HG02840 (cell line): ENCODE measurements around the gene SNX14.
"Not testable (repeated sequence)": the region's sequence is repeated elsewhere in the genome, so short reads cannot be mapped to it uniquely, and the experiment has no call there.

Experiments
- ATAC-seq: cut with Tn5 transposase; IDR thresholded peaks from one replicate; pipeline ENCODE4 v1.9.1; 2021; ENCODE audit warnings: mild to moderate bottlenecking, moderate library complexity, moderate number of reproducible peaks; ENCODE audit not compliant: unreplicated experiment, low FRiP score

SNX14 gene

GRCh38 chr6:85524281-85524680, 69.4 kb downstream of the SNX14 start:
- not testable (repeated sequence) for ATAC-seq

GRCh38 chr6:85516168-85516567, 77.5 kb downstream of the SNX14 start:
- ATAC-seq: no peak

GRCh38 chr6:85506441-85507093, 87.1 kb downstream of the SNX14 start:
- ATAC-seq: no peak

- no peak for ATAC-seq
These were observed 94.9 kb downstream of the SNX14 start for GRCh38 chr6:85498596-85499258.

- ATAC-seq: no peak
These were observed 96.8 kb downstream of the SNX14 start for GRCh38 chr6:85496856-85497255.

- ATAC-seq: no peak
These were observed 97.6 kb downstream of the SNX14 start for GRCh38 chr6:85496009-85496579.

GRCh38 chr6:85494547-85495536, 98.8 kb downstream of the SNX14 start:
- no peak for ATAC-seq

GRCh38 chr6:85493389-85493788, 100.3 kb downstream of the SNX14 start:
- ATAC-seq: no peak

- ATAC-seq: no peak
These were observed 103.0 kb downstream of the SNX14 start for GRCh38 chr6:85490516-85491248.

GRCh38 chr6:85484948-85485347, 108.7 kb downstream of the SNX14 start:
- ATAC-seq: no peak

- no peak for ATAC-seq
These were observed 109.8 kb downstream of the SNX14 start for GRCh38 chr6:85483846-85484245.

- ATAC-seq: peak; percentile 92
These were observed 110.6 kb downstream of the SNX14 start for GRCh38 chr6:85482905-85483700.

GRCh38 chr6:85482206-85482904, 111.3 kb downstream of the SNX14 start:
- ATAC-seq: no peak

GRCh38 chr6:85479208-85479607, 114.5 kb downstream of the SNX14 start:
- no peak for ATAC-seq

- no peak for ATAC-seq
These were observed 117.1 kb downstream of the SNX14 start for GRCh38 chr6:85476532-85476931.

GRCh38 chr6:85473748-85474147, 119.9 kb downstream of the SNX14 start:
- no peak for ATAC-seq

GRCh38 chr6:85472744-85473143, 120.9 kb downstream of the SNX14 start:
- ATAC-seq: no peak

- no peak for ATAC-seq
These were observed 123.6 kb downstream of the SNX14 start for GRCh38 chr6:85470023-85470410.
